Keratinocyte (primary cell): ENCODE data around the gene ADM2. TPM values are rescaled to one million over a fixed set of nuclear protein-coding genes. Genes with fewer than 3 reads are reported as not detected.

ENCODE experiments used
- DNase-seq: peaks from one replicate; pipeline ENCODE4 v3.0.0-alpha.2; 2011; ENCODE audit warnings: low read depth, missing footprints, low spot score
- FAIRE-seq: peaks from 2 replicates; lab custom pipeline; 2011; peaks lifted over from hg19 to GRCh38; lab: Jason Lieb, UNC
- H2AFZ ChIP-seq: 2 replicates; pipeline ENCODE4 v1.6.0; 2012; ENCODE audit warnings: low read length, control low read depth, inconsistent platforms; ENCODE audit not compliant: control insufficient read depth
- H3K27ac ChIP-seq: 2 replicates; pipeline ENCODE4 v1.5.1; 2011; ENCODE audit warnings: low read length; ENCODE audit not compliant: control insufficient read depth, insufficient read depth
- H3K27me3 ChIP-seq: 3 replicates; pipeline ENCODE4 v1.6.0; 2011; ENCODE audit warnings: low read length; ENCODE audit not compliant: control insufficient read depth, insufficient read depth; ENCODE audit errors: extremely low read depth
- H3K36me3 ChIP-seq, 2 experiments: 2 replicates in 1 of 2; 3 replicates in 1 of 2; pipeline ENCODE4 v1.5.1; 2011; ENCODE audit warnings: low read length in 2 of 2, mild to moderate bottlenecking in 1 of 2; ENCODE audit not compliant: control insufficient read depth in 2 of 2, insufficient read depth in 2 of 2; ENCODE audit errors: extremely low read depth in 1 of 2
- H3K4me1 ChIP-seq: 3 replicates; pipeline ENCODE4 v1.5.1; 2011; ENCODE audit warnings: low read length; ENCODE audit not compliant: control insufficient read depth, insufficient read depth; ENCODE audit errors: extremely low read depth
- H3K4me2 ChIP-seq: 3 replicates; pipeline ENCODE4 v1.6.0; 2011; ENCODE audit warnings: low read depth, low read length; ENCODE audit not compliant: control insufficient read depth, insufficient read depth; ENCODE audit errors: extremely low read depth
- H3K4me3 ChIP-seq, 3 experiments: fragments of 200-600 bp in 1 of 3; sonication (generic) in 1 of 3; 2 replicates in 2 of 3; 3 replicates in 1 of 3; pipeline ENCODE4 v1.5.1; 2011 to 2016; ENCODE audit warnings: low read length in 3 of 3, mild to moderate bottlenecking in 3 of 3, control low read depth in 2 of 3, inconsistent platforms in 1 of 3, low read depth in 1 of 3, mixed read lengths in 1 of 3, mixed run types in 1 of 3, moderate library complexity in 1 of 3; ENCODE audit not compliant: control insufficient read depth in 2 of 3, insufficient read depth in 2 of 3; ENCODE audit errors: extremely low read depth in 1 of 3
- H3K79me2 ChIP-seq: 2 replicates; pipeline ENCODE4 v1.6.0; 2012; ENCODE audit warnings: low read length; ENCODE audit not compliant: control insufficient read depth, insufficient read depth
- H3K9ac ChIP-seq: 3 replicates; pipeline ENCODE4 v1.6.0; 2011; ENCODE audit warnings: low read length; ENCODE audit not compliant: control insufficient read depth, insufficient read depth; ENCODE audit errors: extremely low read depth
- H3K9me1 ChIP-seq: 3 replicates; pipeline ENCODE4 v1.6.0; 2011; ENCODE audit warnings: low read length; ENCODE audit not compliant: control insufficient read depth, insufficient read depth; ENCODE audit errors: extremely low read depth
- H3K9me3 ChIP-seq: 2 replicates; pipeline ENCODE4 v1.5.1; 2012; ENCODE audit warnings: low read depth, low read length; ENCODE audit not compliant: control insufficient read depth
- H4K20me1 ChIP-seq: 3 replicates; pipeline ENCODE4 v1.6.0; 2011; ENCODE audit warnings: low read length; ENCODE audit not compliant: control insufficient read depth, insufficient read depth; ENCODE audit errors: extremely low read depth
- CTCF ChIP-seq, 3 experiments: IDR thresholded peaks in 1 of 3; conservative IDR thresholded peaks in 1 of 3; optimal IDR thresholded peaks in 1 of 3; 2 replicates in 2 of 3; 3 replicates in 1 of 3; pipeline versions ENCODE3 to v1.5.1; 2011; ENCODE audit warnings: low read length in 3 of 3, mild to moderate bottlenecking in 3 of 3, moderate library complexity in 2 of 3, control low read depth in 1 of 3, inconsistent platforms in 1 of 3; ENCODE audit not compliant: insufficient read depth in 2 of 3; ENCODE audit errors: extremely low read depth in 1 of 3
- EZH2 ChIP-seq: IDR thresholded peaks from one replicate; pipeline ENCODE4 v1.6.1; 2012; ENCODE audit warnings: inconsistent platforms, mild to moderate bottlenecking, low read length, moderate library complexity
- dilution Hi-C: fragments of 300-500 bp; cut with MboI; formaldehyde crosslinking; loops from one replicate; pipeline ENCODE4 v1.7.0; 2020; ENCODE audit warnings: low sequenced_read_pairs; ENCODE audit not compliant: extremely low pct_ligation_motif_present
- polyA plus RNA-seq, 5 experiments: library from polyadenylated mRNA; depleted of rRNA in 3 of 5; stranded (reverse) in 3 of 5; stranded (forward) in 1 of 5; unstranded in 1 of 5; fragments of >200 nt; gene quantifications; 1 replicate in 1 of 5; 2 replicates in 3 of 5; 3 replicates in 1 of 5; pipeline versions ENCODE4 v1.2.1 to v1.2.3, GENCODE V29; 2011 to 2012; ENCODE audit warnings: missing spikeins in 2 of 5, low read depth in 1 of 5, low replicate concordance in 1 of 5

The ADM2 gene
- polyA plus RNA-seq, 1 donor (not counting 4 experiments of a cell fraction or from before 2014, with no cell fraction given): 0.21 TPM

- Histone ChIP-seq H3K36me3 (peaks cover 22 to 29% of the 10 kb centered on the region in 2 experiments), H3K4me3 (no peak overlapping the region), H3K9me3 (no peaks in the 10 kb centered on the region), H3K9ac (no peak overlapping the region), H2AFZ (no peak overlapping the region), H3K4me2 (no peak overlapping the region), H3K4me1 (peaks cover 16% of the 10 kb centered on the region), H3K27me3 (no peaks in the 10 kb centered on the region), H4K20me1 (no peaks in the 10 kb centered on the region), H3K27ac (no peak overlapping the region), H3K9me1 (no peaks in the 10 kb centered on the region), H3K79me2 (peaks cover 24% of the 10 kb centered on the region)
- dilution Hi-C loops: no loop called here
- FAIRE-seq (no peak), DNase-seq (no peak)
- no peak for TF ChIP-seq EZH2
- TF ChIP-seq CTCF (optimal IDR thresholded peaks at IDR 0.05 in 1 of 3, IDR thresholded peaks at IDR 0.05 in 1 of 3, conservative IDR thresholded peaks at IDR 0.05 in 1 of 3; ENCODE audit: extremely low read depth in 1 of 3, insufficient read depth in 2 of 3, low read length in 3 of 3): no peak
Measured at GRCh38 chr22:50523458-50523805, 42.1 kb downstream of the ADM2 start.

GRCh38 chr22:50523806-50524675, 42.7 kb downstream of the ADM2 start:
- Histone ChIP-seq H3K27ac (peak overlapping the region; percentile 70), H4K20me1 (no peaks in the 10 kb centered on the region), H3K36me3 (peaks cover 20 to 29% of the 10 kb centered on the region in 2 experiments), H3K9me1 (no peaks in the 10 kb centered on the region), H3K79me2 (peaks cover 24% of the 10 kb centered on the region), H3K9ac (peak overlapping the region; percentile 85), H3K9me3 (no peaks in the 10 kb centered on the region), H3K4me3 (peak overlapping the region; percentile 72 to 81 (median 79)), H3K27me3 (no peaks in the 10 kb centered on the region), H2AFZ (no peak overlapping the region), H3K4me2 (peak overlapping the region; percentile 69), H3K4me1 (peaks cover 16% of the 10 kb centered on the region)
- TF ChIP-seq CTCF (optimal IDR thresholded peaks at IDR 0.05 in 1 of 3, IDR thresholded peaks at IDR 0.05 in 1 of 3, conservative IDR thresholded peaks at IDR 0.05 in 1 of 3; ENCODE audit: extremely low read depth in 1 of 3, insufficient read depth in 2 of 3, low read length in 3 of 3) (no peak), EZH2 (no peak)
- no peak for FAIRE-seq
- no peak for DNase-seq
- dilution Hi-C loops: no loop called here
